IPS-18c (cell line): ENCODE results near the gene HDHD5.

Experiments used
- H3K4me3 ChIP-seq: 2 replicates; pipeline ENCODE4 v1.7.0; 2013; ENCODE audit warnings: low read depth, mild to moderate bottlenecking, low read length, moderate library complexity; ENCODE audit not compliant: insufficient read depth
- H3K9me3 ChIP-seq: one replicate; pipeline ENCODE4 v1.6.1; 2013; ENCODE audit warnings: mild to moderate bottlenecking, low read length, moderate library complexity; ENCODE audit not compliant: control insufficient read depth, insufficient read depth

The HDHD5 gene

DNA sequence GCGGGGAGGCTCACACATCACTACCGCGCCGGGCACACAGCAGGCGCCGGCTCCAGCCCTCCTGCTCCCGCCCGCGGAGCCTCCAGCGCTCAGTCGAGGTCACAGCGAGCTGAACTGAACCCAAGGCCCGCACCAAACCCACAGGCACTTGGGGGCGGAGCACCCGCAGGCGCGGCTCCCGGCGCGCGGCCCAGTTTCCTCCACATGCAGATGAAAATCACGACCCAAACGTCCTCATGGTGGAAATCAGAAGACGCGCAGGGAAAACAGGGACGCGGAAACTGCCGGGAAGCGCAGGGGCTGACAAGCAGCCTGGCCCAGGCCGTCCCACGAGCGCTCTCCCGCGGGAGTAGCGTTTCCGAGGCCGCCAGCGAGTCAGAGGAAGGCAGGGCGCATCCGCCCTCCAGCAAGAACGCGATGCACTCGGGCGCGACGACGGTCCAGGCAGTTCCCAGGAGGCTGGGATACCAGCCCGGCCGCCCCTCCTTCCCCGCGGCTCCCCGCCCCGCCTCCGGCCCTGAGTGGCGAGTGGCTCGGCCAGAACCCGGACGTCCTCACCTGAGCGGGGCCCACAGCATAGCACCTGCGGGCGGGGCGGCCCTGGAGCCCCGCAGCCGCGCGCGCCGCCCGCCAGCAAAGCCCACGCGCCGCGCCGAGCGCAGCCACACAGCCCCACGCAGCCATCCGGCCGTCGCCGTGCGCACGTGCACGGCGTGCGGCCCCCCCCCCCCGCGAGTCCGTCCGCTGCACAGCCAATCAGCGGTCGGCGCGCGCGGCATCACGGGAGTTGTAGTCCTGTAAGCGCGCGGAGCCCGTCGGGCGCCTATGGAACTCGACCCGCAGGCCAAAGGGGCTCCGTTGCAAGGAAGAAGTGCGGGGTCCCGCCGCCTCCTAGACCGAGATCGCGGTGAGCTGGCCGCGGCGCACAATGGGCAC is at the start of gene HDHD5:
TSS of gene HDHD5 (minus strand) at position 710 of the 936 bp plus-strand sequence. CDS start at position 684, 26 bp downstream.
- peak within 1 kb of the TSS; percentile 88 for H3K4me3 ChIP-seq
- H3K9me3 ChIP-seq = no peaks in the 10 kb centered on the region

- Histone ChIP-seq H3K4me3 (no peak overlapping the region), H3K9me3 (no peaks in the 10 kb centered on the region)
These were observed 46.4 kb upstream of the HDHD5 start for GRCh38 chr22:17205432-17205831.

GRCh38 chr22:17201285-17201945 is 42.3 kb upstream of the HDHD5 start:
- no peak overlapping the region for H3K4me3 ChIP-seq
- no peaks in the 10 kb centered on the region for H3K9me3 ChIP-seq

DNA sequence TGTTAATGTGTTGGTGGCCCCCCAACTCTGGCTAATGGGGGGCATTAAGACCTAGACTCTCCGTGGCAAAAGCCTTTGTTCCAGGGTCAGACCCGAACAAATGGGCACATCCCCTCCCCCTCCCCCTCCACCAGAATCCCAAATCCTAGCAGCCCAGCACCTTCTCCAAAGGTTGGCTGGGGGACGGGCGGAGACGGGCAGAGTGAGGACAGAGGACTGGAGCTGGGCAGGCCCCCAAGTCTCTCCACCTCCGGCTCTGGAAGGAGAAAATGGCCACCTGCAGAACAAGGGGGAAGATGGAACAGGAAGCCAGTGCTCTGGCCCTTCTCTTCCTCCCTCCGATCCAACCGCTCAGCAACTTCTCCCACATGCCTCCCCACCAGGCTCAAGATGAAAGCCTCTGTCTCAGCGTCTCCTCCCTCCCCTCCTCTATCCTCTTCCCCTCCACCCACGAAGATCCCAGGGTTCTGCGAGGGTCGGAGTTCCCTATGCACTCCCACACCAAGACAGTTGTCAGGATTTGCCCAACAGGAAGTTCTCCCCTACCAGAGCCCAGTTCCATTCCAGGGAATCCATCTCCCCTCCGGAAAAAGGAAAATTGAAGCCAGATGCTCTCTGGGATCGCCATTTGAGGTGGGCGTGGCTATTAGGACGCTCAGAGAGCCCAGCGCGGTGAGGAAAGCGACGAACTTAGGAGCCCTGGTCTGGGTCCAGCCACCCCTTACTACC is 40.1 kb upstream of the HDHD5 start:
- no peaks in the 10 kb centered on the region for H3K9me3 ChIP-seq
- peak overlapping the region; percentile 57 for H3K4me3 ChIP-seq

DNA sequence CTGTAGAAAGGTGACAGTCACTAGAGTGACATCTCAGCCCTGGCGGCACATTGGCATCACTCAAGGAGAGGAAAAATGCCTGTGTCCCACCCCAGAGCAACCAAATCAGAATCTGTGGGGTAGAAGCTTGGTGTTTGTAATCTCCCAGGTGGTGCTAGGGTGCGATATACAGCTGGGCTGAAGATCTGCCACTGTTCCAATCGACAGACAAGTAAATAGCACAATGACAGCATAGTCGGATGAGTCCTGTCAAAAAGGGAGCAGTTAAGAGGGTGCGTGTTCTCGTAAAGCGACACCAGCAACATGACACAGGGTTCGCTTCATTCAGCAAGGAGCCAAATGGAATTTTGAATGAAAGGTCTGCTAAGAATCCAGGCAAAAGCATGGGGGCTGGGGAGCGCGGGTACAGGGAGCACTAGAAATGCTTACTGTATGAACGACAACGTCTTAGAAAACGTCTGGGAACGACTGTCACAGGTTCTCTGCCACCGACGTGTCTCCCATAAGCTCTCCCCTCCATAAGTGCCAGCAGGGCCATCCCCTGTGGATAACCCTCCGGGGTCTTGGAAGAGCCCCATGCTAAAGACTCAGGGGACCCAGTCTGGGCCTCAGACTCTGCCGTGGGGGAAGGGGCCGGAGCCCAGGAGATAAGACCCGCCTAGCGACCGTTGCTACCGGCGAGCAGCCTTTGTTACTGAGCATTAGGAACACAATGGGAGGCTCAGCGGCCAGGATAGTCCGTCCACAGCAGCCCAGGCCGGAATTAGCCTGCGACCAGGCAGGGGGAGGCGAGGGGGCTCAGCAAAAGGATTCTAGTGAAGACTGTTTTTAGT is 39.3 kb upstream of the HDHD5 start:
- H3K4me3 ChIP-seq = peak overlapping the region; percentile 57
- no peaks in the 10 kb centered on the region for H3K9me3 ChIP-seq

DNA sequence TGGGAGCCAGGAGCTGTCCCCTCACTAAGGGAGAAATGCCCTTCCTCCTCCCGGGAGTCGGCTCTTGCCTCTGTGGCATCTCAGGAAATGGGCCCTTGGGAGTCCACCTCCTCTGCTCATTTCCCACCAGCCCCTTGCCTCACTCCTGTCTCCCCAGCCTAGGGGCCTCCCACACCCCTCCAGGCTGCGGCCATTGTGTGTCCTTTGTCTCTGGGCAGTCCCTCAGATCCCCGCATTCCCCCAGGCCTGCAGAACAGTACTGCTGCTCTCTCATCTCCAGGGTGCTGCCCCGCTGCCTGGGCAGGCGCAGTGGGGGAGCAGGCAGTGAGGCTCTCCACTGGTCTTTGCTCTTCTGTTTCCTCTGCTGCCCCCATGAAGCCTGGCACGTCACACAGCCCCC is 35.1 kb upstream of the HDHD5 start:
- Histone ChIP-seq H3K9me3 (peaks cover 2% of the 10 kb centered on the region), H3K4me3 (no peak overlapping the region)

DNA sequence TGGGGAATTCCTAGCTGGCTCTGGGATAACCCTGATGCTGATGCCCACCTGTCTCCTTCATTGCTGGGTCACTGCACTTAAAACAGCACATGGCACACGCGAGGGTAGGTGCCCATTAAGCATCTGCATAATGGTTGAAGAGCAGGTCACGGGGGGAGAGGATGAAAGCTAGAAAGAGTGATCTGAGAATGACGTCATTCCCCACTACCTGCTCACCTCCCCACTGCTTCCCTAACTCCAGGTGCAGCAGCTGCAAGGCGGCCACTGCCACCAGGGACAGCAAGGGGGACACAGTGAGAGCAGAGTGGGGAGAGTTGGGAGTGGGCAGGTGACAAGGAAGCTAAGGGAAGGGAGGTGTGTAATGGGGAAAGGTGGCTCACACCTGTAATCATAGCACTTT is 33.1 kb upstream of the HDHD5 start:
- H3K4me3 ChIP-seq = no peak overlapping the region

DNA sequence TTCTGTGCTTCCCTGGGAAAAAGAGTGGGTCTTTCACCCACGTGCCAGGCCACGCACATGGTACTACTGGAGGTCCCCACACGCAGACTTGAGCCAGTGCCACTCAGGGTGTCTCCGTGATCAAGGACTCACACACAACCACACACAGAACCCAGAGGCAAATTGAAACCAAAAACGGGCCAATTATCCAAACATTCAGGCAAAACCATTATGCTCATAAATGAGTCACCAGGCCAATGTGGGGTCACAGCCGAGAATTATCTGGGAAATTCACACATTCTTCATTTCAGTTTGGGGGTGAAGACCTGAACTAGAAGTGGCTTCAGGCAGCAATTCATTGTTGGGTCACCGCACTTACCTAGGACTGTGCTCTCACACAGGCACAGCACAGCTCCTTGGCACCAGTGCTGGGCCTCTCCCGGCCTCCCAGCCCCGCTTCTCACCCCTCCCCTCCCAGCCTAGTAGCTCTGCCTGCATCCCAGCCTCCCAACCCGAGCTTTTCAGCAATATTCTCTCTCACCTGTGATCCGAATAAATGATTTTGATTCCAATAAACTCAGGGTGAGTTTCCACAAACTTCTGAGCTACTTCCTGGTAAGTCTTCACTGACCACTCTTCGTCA is 32.2 kb upstream of the HDHD5 start:
- H3K4me3 ChIP-seq = no peak overlapping the region

More for the DNA sequence above, 33.1 kb upstream of the HDHD5 start:
- H3K9me3 ChIP-seq = peaks cover 2% of the 10 kb centered on the region

GRCh38 chr22:17190702-17191101 is 31.6 kb upstream of the HDHD5 start:
- Histone ChIP-seq H3K4me3 (no peak overlapping the region), H3K9me3 (peaks cover 2% of the 10 kb centered on the region)

More for the DNA sequence above, 32.2 kb upstream of the HDHD5 start:
- peaks cover 2% of the 10 kb centered on the region for H3K9me3 ChIP-seq

DNA sequence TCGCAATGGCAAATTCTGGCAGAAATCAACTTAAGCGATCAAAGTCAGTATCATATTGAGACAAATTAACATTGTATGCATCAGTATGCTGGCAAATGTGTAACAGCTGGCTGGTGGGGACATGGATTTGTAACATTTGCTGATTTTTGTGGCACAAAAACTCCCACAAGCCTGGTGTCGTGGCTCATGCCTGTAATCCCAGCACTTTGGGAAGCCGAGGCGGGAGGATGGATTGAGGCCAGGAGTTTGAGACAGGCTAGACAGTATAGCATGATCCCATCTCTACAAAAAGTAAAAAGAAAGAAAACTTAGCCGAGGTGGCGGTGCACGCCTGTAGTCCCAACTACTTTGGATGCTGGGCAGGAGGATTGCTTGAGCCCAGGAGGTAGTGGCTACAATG is 17.6 kb upstream of the HDHD5 start:
- peaks cover 2% of the 10 kb centered on the region for H3K9me3 ChIP-seq
- H3K4me3 ChIP-seq = no peak overlapping the region

DNA sequence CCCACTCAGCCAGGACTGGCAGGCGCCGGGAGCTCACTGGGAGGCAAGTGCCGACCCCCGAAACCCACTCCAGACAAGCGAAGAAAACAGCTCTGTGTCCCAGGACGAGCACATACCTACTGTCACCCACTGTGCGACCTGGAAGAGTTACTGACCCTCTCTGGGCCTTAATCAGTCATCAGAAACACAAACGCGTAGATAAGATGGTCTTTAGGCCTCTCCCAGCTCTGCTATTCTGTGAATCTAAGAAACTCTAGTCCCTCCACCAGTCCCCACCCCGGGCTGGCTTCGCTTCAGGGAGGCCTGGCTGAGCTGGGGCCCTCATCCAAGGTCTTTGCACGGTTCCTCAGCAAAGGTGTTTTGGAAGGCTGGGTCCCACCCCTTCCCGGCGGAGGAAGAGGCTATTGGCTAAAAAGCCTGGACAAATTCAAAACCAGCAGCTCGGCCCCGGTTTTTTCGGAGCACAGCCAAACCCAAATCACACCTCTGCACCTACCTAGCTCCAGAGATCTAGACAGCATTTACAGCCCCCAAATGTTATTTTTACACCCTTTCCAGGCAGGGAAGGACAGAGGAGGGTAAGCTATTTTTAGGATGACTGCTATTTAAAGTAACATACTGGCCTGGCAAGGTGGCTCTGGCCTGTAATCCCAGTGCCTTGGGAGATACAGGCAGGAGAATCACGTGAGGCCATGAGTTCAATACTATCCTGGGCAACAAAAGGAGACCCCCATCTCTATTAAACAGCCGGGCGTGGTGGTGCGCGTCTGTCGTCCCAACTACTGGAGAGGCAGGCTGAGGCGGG is 13.2 kb upstream of the HDHD5 start:
- Histone ChIP-seq H3K4me3 (peak overlapping the region; percentile 66), H3K9me3 (no peaks in the 10 kb centered on the region)

GRCh38 chr22:17171153-17172028 is 12.3 kb upstream of the HDHD5 start:
- Histone ChIP-seq H3K4me3 (peak overlapping the region; percentile 66), H3K9me3 (no peaks in the 10 kb centered on the region)

DNA sequence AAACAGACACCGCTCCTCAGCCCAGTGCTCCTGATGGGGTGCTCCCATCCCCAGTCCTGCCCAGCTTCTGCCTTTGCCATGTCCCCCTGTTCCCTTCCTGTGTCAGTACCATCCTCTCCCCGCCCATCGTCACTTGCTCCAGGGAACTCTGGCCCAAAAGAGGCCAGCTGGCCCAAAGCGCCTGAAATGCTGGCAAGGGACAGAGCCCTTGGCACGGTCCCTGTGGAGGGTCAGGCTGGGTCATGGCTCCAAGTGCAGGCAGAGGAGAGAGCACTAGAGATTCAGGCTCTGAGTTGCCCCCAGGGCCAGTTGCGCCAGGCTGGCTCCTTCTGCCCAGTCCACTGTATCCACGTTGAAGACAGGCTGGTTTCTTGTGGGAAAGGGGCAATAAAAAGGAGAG is 8.4 kb upstream of the HDHD5 start:
- Histone ChIP-seq H3K9me3 (no peaks in the 10 kb centered on the region), H3K4me3 (no peak overlapping the region)

GRCh38 chr22:17164392-17165024 is 5.4 kb upstream of the HDHD5 start:
- no peak overlapping the region for H3K4me3 ChIP-seq
- no peaks in the 10 kb centered on the region for H3K9me3 ChIP-seq

- H3K9me3 ChIP-seq = no peaks in the 10 kb centered on the region
- H3K4me3 ChIP-seq = no peak overlapping the region
These were observed 3.7 kb upstream of the HDHD5 start for GRCh38 chr22:17162731-17163130.
